GDM1 (cell line): ENCODE data around the gene MAB21L4.

Experiments used
- DNase-seq: peaks from one replicate; lab custom pipeline; 2025; lab: John Stamatoyannopoulos, UW

Gene MAB21L4

DNA sequence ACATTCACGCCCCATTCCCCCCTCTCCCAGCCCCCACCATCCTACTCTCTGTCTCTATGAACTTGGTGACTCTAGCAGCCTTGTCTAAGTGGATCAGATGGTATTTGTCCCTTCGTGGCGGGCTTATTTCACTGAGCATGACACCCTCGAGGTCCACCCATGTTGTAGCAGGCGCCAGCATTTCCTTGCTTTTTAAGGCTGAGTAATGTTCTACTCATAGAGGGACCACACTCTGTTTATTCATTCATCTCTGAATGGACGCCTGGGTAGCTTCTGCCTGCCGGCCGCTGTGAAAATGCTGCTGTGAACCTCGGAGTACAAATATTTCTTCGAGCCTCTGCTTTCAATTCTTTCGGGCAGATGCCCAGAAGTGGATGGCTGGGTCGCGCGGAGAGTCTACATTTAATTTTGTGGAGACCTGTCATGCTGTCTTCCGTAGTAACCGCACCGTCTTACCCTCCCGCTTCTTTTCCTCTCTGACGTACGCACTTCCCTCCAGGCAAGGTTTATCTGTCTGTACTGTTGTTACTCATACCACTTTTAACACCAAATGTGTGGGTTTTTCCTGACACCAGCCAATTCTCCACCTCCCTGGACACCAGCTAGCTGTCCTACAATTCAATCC, 15.8 kb upstream of the MAB21L4 start:
- DNase-seq: no peak

DNA sequence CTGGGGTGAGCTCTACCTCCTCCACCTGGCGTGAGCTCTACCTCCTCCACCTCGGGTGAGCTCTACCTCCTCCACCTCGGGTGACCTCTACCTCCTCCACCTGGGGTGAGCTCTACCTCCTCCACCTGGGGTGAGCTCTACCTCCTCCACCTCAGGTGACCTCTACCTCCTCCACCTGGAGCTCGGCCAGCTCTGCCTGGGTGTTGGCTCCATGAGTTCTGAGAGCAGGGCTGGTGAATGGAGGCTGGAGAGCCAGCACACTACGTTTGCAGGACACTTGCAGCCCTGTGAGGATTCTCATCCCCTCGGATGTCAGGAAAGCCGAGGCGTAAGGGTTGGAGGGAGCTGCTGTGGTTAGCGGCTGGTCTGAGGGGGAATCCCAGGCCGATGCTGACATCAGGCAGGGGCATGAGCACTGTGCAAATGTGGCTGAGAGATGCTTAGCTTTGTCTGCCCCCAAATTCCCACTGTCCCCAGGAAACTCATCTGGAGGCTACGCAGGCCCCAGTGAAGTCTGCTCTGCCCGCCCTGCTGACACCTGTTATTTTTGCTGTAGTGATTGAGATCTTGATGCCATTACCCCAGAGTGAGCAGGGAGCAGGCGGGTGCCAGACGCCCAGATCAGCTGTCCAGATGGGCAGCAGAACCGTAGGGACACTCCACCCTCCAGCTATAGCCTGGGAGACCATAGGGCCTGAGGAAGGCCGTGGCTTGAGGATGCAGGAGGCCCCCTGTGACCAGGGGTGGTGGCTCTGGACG, 13.4 kb upstream of the MAB21L4 start:
- no peak for DNase-seq

DNA sequence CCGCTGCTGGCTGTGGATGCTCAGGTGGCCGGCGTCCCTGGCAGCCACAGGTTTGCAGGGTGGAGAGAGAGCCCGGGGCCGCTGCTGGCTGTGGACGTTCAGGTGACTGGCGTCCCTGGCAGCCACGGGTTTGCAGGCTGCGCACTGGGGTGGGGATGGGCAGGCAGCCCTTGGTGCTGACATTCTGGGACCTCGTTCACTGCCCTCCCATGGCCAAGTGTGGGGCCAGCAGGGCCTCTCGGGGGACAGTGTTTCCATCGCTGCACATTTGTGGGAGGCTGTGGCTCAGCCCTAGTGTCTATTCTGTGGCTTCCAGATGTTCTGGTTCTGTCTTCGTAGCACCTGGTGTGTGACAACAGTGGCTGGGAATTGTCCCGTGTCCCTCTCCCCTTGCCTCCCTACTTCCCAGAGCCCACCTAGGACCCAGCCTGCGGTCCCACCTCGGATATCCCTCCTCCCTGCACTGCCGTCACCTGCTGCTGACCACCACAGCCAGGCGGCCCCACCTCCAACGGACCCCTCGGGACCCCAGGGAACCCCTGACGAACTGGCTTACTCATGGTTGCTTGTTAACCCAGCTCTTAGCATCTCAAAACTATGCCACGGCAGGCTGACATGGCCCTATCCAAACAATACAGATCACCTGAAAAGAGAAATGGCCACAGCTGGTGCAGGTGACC, 11.1 kb upstream of the MAB21L4 start:
- no peak for DNase-seq

- DNase-seq: no peak
These were observed 10.4 kb upstream of the MAB21L4 start, which contains the start of gene CROCC2 for GRCh38 chr2:240906141-240906910. Gene CROCC2 (plus strand): TSS chr2:240906336. CDS start chr2:240906514, 178 bp downstream.

- no peak for DNase-seq
These were observed 9.3 kb upstream of the MAB21L4 start for GRCh38 chr2:240905176-240905781.

DNA sequence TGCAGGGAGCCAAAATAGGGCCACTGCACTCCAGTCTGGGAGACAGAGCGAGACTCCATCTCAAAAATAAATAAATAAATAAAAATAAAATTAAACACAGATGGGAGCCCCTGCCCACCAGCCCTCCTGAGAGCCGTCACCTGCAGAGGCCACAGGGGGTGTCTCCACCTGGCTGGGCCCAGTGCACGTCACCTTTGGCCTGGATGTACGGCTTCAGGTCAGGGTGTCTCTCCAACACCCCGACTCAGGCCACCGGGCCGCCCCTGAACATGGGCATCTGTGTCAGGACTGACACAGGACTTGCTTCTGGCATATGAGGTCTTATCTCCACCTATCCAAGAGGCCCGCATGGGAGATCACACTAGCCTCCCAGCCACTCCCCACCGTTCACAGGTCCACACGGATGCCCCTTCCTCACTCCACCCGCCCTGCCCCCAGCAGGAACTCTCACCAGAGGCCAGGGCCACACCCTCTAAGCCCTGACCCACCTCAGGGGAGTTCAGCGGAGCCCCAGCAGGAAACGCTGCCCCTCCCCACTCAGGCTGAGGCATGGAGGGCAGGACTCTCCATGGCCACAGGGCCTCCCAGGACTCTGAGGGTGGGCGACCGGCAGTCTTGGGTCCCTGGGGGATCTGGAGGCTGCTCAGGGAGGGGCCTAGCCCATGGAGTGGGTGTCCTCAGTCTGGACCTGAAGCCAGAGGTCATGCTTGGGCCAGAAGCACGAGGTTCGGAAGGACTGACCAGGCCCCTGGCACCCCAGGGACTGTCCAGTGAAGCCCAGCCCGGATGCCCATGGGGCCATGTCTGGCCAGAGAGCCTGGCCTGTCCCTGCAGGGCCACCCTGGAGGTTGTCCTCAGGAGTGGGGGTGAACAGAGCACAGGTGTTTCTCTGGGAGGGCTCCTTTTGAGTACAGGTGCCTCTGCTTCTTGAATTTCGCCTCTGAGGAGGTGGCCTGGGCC, 8.5 kb upstream of the MAB21L4 start:
- DNase-seq: no peak

GRCh38 chr2:240903191-240904060, 7.5 kb upstream of the MAB21L4 start:
- no peak for DNase-seq

- DNase-seq: no peak
These were observed 6.7 kb upstream of the MAB21L4 start for GRCh38 chr2:240902615-240903041.

GRCh38 chr2:240901986-240902614, 6.1 kb upstream of the MAB21L4 start:
- no peak for DNase-seq

DNA sequence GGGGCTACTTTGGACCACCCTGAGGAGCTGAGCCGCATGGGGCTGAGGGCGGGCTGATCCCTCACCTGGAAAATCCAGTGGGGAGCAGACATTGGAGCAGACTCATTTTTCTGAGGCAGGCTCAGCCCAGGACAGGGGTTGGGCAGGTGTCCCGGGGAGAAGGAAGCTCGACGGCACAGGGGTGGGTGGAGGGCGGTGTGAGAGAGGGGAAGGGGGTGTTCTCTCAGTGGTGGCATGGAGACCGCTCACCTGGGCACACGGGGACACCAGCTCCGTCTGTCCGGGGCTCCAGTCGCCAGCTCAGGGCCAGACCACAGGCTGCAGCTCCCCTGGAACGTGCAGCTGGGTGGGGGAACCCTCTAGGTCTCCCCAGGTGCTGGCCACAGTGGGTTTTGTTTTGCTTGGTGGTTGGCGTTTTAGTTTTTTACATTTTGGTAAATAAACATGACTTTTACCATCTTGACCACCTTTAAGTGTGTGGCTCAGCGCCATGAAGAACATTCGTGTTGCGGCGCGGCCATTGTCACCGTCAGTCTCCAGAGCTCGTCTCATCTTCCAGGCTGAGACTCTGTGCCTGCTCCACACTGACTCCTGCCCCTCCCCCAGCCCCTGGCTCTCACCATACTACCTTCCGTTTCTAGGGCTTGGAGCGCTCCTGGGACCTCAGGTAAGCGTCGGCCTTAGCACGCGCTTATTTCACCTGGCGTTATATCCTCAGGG, 4.3 kb upstream of the MAB21L4 start:
- DNase-seq: no peak

GRCh38 chr2:240899468-240899865, 3.5 kb upstream of the MAB21L4 start:
- DNase-seq: no peak

GRCh38 chr2:240898731-240899467, 2.9 kb upstream of the MAB21L4 start:
- DNase-seq: no peak

DNA sequence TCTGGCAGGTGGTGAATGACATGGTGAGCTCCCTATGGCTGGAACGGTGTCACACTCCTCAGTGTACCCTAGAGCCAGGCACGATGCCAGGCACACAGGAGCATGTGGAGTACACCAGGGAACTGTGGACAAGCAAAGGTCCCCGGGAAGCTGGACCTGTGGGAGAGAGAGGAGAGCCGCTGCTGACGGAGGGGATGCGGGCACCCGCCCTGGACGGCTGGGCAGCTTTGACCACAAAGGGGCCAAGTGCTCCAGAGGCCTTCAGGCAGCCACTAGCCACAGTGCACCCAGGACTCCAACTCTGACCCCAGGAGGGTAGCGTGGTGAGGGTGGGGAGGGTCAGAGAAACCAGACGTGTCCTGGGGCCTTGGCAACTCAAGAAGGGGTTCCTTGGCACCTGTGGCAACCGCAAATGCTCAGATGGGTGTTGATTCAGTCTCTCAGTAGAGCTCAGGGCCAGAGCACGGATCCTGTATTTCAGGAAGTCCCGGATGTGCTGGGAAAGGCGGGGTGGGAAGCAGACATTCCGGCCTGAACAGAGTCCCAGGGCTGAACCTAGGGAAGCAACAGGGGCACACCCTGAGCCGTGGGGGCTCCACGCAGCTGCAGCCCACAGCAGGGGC, 2.3 kb upstream of the MAB21L4 start:
- no peak for DNase-seq

- DNase-seq: no peak
These were observed 1.1 kb upstream of the MAB21L4 start for GRCh38 chr2:240896871-240897692.

DNA sequence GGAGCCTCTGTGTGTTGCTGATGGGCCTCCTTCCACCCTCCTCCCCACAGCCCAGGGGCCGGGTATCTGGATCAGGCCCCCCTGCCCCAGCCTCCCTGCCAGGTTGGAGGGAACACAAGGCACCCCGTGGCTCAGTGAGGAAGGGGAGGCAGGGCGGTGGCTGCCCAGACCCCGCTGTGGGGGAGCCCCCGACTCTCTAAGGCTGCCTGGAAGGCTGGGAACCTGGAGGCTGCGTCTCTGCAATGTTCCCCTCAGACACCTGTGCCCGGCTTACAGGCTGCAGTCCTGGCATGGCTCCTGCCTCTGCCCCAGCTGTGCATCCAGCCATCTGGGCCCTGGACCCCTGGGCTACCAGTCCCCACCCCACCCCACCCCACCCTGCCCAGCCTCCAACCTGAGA, 438 bp upstream of the MAB21L4 start:
- no peak for DNase-seq

DNA sequence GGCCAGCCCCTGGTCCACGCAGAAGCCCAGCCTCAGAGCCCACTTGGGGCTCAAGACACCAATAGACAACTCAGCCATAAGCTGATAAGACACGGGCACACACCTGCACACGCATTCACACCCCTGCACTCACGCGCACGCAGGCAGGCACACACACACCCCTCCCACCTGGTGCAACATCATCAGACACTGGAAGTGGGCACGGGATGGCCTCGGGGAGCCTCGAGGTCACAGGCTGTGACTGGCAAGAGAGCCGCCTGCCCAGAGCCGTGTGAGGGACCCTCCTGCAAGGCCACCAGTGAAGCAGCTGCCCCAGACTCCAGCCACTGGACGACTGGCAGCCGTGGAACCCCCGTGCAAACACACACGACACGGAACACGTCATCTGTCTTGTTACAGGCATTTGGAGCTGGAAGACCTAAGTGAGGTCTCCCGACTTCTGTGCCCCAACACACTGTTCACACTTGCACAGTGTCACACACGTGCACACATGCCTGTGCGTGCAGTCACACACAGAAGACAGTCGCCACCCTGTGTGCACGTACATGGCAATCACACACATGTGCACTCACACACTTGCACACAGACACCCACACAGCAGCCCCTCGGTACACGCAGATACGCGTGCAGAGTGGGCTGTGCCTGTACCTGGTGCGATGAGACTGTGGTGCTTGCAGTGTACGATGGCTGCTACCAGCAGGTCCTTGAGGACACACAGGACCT, 959 bp downstream of the MAB21L4 start:
- no peak for DNase-seq
